Neural progenitor cell (in vitro differentiated cells): Measurements from ENCODE around the gene NCR2. TPM values are rescaled to one million over a fixed set of nuclear protein-coding genes. Genes with fewer than 3 reads are reported as not detected.

ENCODE experiments used
- DNase-seq: peaks from one replicate; pipeline ENCODE4 v3.0.0-alpha.2; 2016; ENCODE audit warnings: low spot score
- H2AFZ ChIP-seq: fragments of 200-600 bp; sonication (generic); replicated peaks from 2 replicates; pipeline ENCODE4 v1.6.1; 2016; ENCODE audit warnings: antibody characterized with exemption
- H3F3A ChIP-seq: fragments of 200-600 bp; sonication (generic); 2 replicates; pipeline ENCODE4 v1.6.1; 2016; ENCODE audit warnings: antibody characterized with exemption, low read depth
- H3K27ac ChIP-seq: fragments of 200-600 bp; sonication (generic); 2 replicates; pipeline ENCODE4 v1.5.1; 2016; ENCODE audit warnings: mild to moderate bottlenecking
- H3K27me3 ChIP-seq: fragments of 200-600 bp; sonication (generic); 2 replicates; pipeline ENCODE4 v1.6.1; 2016; ENCODE audit warnings: mild to moderate bottlenecking, moderate library complexity
- H3K36me3 ChIP-seq: fragments of 200-600 bp; sonication (generic); 2 replicates; pipeline ENCODE4 v1.5.1; 2016
- H3K4me1 ChIP-seq: fragments of 200-600 bp; sonication (generic); 2 replicates; pipeline ENCODE4 v1.6.1; 2016; ENCODE audit warnings: mixed run types
- H3K4me2 ChIP-seq: fragments of 200-600 bp; sonication (generic); 2 replicates; pipeline ENCODE4 v1.6.1; 2016
- H3K4me3 ChIP-seq: fragments of 200-600 bp; sonication (generic); 2 replicates; pipeline ENCODE4 v1.5.1; 2016
- H3K79me2 ChIP-seq: fragments of 200-600 bp; sonication (generic); 2 replicates; pipeline ENCODE4 v1.6.1; 2016; ENCODE audit warnings: low read depth
- H3K9ac ChIP-seq: fragments of 200-600 bp; sonication (generic); 2 replicates; pipeline ENCODE4 v1.6.1; 2016
- H3K9me3 ChIP-seq: fragments of 200-600 bp; sonication (generic); 2 replicates; pipeline ENCODE4 v1.5.1; 2016; ENCODE audit warnings: low read depth
- H4K20me1 ChIP-seq: fragments of 200-600 bp; sonication (generic); 2 replicates; pipeline ENCODE4 v1.6.1; 2016; ENCODE audit warnings: low read depth
- H3K27ac Mint-ChIP-seq: 3 replicates; pipeline ENCODE4 v1.8.0; 2021; ENCODE audit warnings: mixed read lengths
- H3K27me3 Mint-ChIP-seq: 2 replicates; pipeline ENCODE4 v1.8.0; 2022; ENCODE audit warnings: low read depth, mild to moderate bottlenecking, inconsistent platforms, moderate library complexity, mixed read lengths; ENCODE audit not compliant: insufficient read depth
- H3K36me3 Mint-ChIP-seq: 3 replicates; pipeline ENCODE4 v1.8.0; 2021; ENCODE audit warnings: mixed read lengths
- H3K4me1 Mint-ChIP-seq: 3 replicates; pipeline ENCODE4 v1.8.0; 2021; ENCODE audit warnings: mixed read lengths
- H3K4me3 Mint-ChIP-seq: 3 replicates; pipeline ENCODE4 v1.8.0; 2021; ENCODE audit warnings: mild to moderate bottlenecking, moderate library complexity, mixed read lengths
- H3K9me3 Mint-ChIP-seq: 3 replicates; pipeline ENCODE4 v1.8.0; 2020; ENCODE audit warnings: mixed read lengths
- EZH2 ChIP-seq: fragments of 200-600 bp; sonication (generic); IDR thresholded peaks from 2 replicates; pipeline ENCODE4 v1.6.1; 2017; ENCODE audit warnings: antibody characterized with exemption, mild to moderate bottlenecking, moderate library complexity
- EZH2phosphoT487 ChIP-seq: fragments of 200-600 bp; sonication (generic); IDR thresholded peaks from 2 replicates; pipeline ENCODE4 v1.6.1; 2017; ENCODE audit warnings: antibody characterized with exemption
- total RNA-seq: library from RNA; depleted of rRNA; stranded (reverse); fragments of >200 nt; gene quantifications from 2 replicates; pipeline ENCODE4 v1.2.3, GENCODE V29; 2015; ENCODE audit warnings: low replicate concordance
- TF ChIP-seq, protein P1 (sequence below): fragments of 200-600 bp; sonication (generic); IDR thresholded peaks from 2 replicates; pipeline ENCODE4 v1.5.1; 2017; ENCODE audit warnings: antibody characterized with exemption, mild to moderate bottlenecking

Gene NCR2
- total RNA-seq, 1 donor from 2014 or later = not detected

- H3K27ac ChIP-seq = no peak overlapping the region
- H3K27me3 ChIP-seq = peaks cover 30% of the 10 kb centered on the region
- no peaks in the 10 kb centered on the region for H3K36me3 Mint-ChIP-seq
- H3K4me1 ChIP-seq = no peaks in the 10 kb centered on the region
- H3K9me3 Mint-ChIP-seq = peaks cover 8% of the 10 kb centered on the region
- no peaks in the 10 kb centered on the region for H3F3A ChIP-seq
- H3K27me3 Mint-ChIP-seq = peaks cover 5% of the 10 kb centered on the region
- H3K9ac ChIP-seq = no peak overlapping the region
- no peak overlapping the region for H3K4me2 ChIP-seq
- H3K79me2 ChIP-seq = no peaks in the 10 kb centered on the region
- TF ChIP-seq, protein P1, sequence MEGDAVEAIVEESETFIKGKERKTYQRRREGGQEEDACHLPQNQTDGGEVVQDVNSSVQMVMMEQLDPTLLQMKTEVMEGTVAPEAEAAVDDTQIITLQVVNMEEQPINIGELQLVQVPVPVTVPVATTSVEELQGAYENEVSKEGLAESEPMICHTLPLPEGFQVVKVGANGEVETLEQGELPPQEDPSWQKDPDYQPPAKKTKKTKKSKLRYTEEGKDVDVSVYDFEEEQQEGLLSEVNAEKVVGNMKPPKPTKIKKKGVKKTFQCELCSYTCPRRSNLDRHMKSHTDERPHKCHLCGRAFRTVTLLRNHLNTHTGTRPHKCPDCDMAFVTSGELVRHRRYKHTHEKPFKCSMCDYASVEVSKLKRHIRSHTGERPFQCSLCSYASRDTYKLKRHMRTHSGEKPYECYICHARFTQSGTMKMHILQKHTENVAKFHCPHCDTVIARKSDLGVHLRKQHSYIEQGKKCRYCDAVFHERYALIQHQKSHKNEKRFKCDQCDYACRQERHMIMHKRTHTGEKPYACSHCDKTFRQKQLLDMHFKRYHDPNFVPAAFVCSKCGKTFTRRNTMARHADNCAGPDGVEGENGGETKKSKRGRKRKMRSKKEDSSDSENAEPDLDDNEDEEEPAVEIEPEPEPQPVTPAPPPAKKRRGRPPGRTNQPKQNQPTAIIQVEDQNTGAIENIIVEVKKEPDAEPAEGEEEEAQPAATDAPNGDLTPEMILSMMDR = no peak
- TF ChIP-seq EZH2 = no peak
- no peak for TF ChIP-seq EZH2phosphoT487
- no peak overlapping the region for H3K4me3 Mint-ChIP-seq
- H4K20me1 ChIP-seq = no peaks in the 10 kb centered on the region
- no peak for DNase-seq
- H3K9me3 ChIP-seq = no peaks in the 10 kb centered on the region
- no peak overlapping the region for H3K27ac Mint-ChIP-seq
- no peaks in the 10 kb centered on the region for H3K36me3 ChIP-seq
- H3K4me3 ChIP-seq = no peak overlapping the region
- no peak overlapping the region for H2AFZ ChIP-seq
- no peaks in the 10 kb centered on the region for H3K4me1 Mint-ChIP-seq
These were observed 17.5 kb downstream of the NCR2 start for GRCh38 chr6:41352907-41353306.

DNA sequence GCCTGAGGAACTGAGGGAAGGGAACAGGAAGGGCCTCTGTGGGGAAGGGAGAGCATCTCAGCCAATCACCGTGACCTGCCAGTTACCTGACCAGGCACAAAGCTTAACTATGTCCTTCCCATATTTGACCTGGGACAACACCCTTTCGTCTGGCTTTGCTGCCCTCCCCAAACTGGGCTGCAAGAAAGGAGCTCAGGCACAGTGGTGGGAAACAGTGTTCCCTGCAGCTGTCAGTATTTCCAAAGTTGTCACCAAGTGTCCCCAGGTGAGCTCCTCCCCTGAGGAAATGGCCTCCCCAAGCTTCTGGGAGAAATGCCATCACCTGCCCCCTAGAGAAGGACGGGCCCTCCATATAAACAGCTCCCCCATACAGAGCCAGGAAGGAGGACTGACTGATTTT, 17.9 kb downstream of the NCR2 start:
- Histone ChIP-seq H3K27me3 (peaks cover 30% of the 10 kb centered on the region), H3K4me2 (no peak overlapping the region), H3K36me3 (no peaks in the 10 kb centered on the region), H3K79me2 (no peaks in the 10 kb centered on the region), H3F3A (no peaks in the 10 kb centered on the region), H3K9me3 (no peaks in the 10 kb centered on the region), H3K9ac (no peak overlapping the region), H4K20me1 (no peaks in the 10 kb centered on the region), H3K4me1 (no peaks in the 10 kb centered on the region), H3K4me3 (no peak overlapping the region), H2AFZ (no peak overlapping the region), H3K27ac (no peak overlapping the region)
- no peak overlapping the region for H3K4me3 Mint-ChIP-seq
- H3K9me3 Mint-ChIP-seq = peaks cover 5% of the 10 kb centered on the region
- H3K4me1 Mint-ChIP-seq = no peaks in the 10 kb centered on the region
- H3K36me3 Mint-ChIP-seq = no peaks in the 10 kb centered on the region
- no peak overlapping the region for H3K27ac Mint-ChIP-seq
- peaks cover 5% of the 10 kb centered on the region for H3K27me3 Mint-ChIP-seq
- TF ChIP-seq EZH2phosphoT487 = no peak
- TF ChIP-seq, protein P1 = no peak
- TF ChIP-seq EZH2 = no peak
- DNase-seq = no peak

- H3K27me3 Mint-ChIP-seq = peaks cover 12% of the 10 kb centered on the region
- Histone ChIP-seq H3K4me3 (no peak overlapping the region), H4K20me1 (no peaks in the 10 kb centered on the region), H3K9me3 (no peaks in the 10 kb centered on the region), H3F3A (no peaks in the 10 kb centered on the region), H3K27me3 (peaks cover 18% of the 10 kb centered on the region), H3K4me1 (no peaks in the 10 kb centered on the region), H3K27ac (no peak overlapping the region), H3K79me2 (no peaks in the 10 kb centered on the region), H3K9ac (no peak overlapping the region), H3K4me2 (no peak overlapping the region), H3K36me3 (no peaks in the 10 kb centered on the region), H2AFZ (no peak overlapping the region)
- DNase-seq = no peak
- no peak for TF ChIP-seq EZH2phosphoT487
- TF ChIP-seq, protein P1 = no peak
- TF ChIP-seq EZH2 = no peak
- H3K36me3 Mint-ChIP-seq = no peaks in the 10 kb centered on the region
- no peak overlapping the region for H3K27ac Mint-ChIP-seq
- H3K4me3 Mint-ChIP-seq = no peak overlapping the region
- H3K4me1 Mint-ChIP-seq = no peaks in the 10 kb centered on the region
- peaks cover 15% of the 10 kb centered on the region for H3K9me3 Mint-ChIP-seq
These were observed 20.5 kb downstream of the NCR2 start for GRCh38 chr6:41355952-41356351.
